Activated CD8-positive, alpha-beta memory T cell treated with anti-CD3 and anti-CD28 coated beads, Interleukin-2, amount 50 U/mL, for 4 hours (primary cell): ENCODE results near the gene MLLT10.

ENCODE experiments used
- DNase-seq: peaks from one replicate; pipeline ENCODE4 v3.0.0-alpha.2; 2020

The MLLT10 gene

DNA sequence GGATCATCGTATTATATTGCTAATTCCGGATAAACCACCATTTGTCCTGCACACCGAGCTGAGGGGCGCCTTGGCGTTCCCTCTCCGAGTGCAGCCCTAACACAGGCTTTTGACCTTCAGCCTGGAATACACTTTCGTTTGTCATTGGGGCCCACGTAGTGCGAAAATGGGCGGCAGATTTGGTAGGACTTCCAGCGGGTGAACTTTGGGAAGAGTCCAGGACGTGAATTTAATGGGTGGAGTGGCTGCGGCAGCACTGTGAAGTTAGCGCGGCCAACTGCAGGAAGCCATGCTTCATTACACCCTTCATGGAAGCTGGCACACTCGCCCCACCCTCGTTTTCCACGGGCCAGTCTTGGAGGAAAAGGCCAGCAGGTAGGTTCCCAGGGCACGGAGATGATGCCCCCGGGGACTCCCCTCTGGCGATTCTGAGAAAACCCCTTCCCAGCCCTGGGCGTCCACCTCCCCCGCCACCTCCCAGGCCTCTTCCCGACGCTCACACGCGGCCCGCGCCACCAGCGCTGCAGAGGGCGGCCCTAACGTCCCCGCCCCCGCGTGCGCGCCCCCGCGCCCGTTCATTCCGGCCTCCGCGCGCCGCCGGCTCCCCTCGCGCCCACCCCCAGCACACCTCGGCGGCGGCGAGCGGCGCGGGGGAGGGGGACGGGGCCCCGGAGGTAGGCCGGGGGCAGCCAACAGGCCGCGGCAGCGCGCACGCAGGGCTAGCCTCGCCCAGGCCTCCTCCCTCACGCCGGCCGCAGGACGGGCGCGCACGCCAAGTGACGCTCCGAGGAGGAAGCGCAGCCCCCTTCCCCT, at the start of gene MLLT10:
Gene MLLT10 (plus strand): TSS at position 766 of the 813 bp plus-strand sequence. CDS start 413 bp downstream, outside the sequence.
- DNase-seq, result peak; percentile 93

DNA sequence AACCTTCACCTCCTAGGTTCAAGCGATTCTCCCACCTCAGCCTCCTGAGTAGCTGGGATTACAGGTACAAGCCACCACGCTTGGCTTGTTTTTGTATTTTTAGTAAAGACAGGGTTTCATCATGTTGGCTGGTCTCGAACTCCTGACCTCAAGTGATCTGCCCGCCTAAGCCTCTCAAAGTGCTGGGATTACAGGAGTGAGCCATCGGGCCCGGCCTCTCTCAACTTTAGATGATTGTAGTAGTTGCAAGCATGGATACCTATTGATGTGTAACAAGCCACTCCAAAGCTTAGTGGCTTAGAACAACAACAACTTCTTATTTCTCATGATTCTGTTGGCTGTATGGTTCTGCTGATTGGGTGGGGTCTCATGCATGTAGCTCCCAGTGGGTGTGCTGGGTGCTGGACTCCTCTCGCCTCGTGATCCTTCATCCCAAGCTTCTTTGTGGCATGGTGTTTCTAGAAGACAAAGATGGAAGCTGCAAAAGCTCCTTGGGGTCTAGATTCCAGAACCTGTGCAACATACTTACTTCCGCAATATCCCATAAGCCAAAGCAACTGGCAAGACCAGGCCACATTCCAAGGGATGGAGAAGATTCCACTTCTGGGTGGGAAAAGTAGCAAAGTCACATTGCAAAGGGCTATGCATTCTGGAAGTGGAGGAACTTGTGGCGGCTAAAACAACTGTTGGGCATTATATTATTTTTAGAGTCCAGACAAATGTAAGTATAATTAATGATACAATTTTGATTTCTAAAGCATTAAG, 46.4 kb upstream of the MLLT10 start:
- DNase-seq, result no peak

GRCh38 chr10:21488246-21488956, 45.6 kb upstream of the MLLT10 start:
- DNase-seq, result no peak

DNA sequence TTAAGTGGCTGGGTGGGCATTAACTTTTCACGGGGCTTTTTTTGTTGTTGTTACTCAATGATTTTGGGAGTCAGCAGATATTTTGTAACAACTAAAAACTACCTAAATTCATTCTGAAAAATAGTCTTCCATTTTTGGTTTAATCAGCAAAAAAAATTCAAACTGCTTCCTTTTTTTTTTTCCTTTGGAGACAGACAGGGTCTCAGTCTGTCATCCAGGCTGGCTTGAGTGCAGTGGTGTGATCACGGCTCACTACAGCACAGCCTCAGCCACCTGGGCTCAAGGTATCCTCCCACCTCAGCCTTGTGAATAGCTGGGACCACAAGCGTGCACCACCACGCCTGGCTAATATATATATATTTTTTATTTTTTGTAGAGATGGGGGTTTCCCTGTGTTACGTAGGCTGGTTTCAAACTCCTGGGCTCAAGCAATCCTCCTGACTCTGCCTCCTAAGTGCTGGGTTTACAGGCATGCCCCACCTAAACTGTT, 45.0 kb upstream of the MLLT10 start:
- no peak for DNase-seq

- DNase-seq, result no peak
Observed at GRCh38 chr10:21490028-21490710, 43.9 kb upstream of the MLLT10 start.

GRCh38 chr10:21490711-21491105, 43.3 kb upstream of the MLLT10 start:
- DNase-seq, result no peak

- DNase-seq, result no peak
Observed at GRCh38 chr10:21492421-21492820, 41.6 kb upstream of the MLLT10 start.

DNA sequence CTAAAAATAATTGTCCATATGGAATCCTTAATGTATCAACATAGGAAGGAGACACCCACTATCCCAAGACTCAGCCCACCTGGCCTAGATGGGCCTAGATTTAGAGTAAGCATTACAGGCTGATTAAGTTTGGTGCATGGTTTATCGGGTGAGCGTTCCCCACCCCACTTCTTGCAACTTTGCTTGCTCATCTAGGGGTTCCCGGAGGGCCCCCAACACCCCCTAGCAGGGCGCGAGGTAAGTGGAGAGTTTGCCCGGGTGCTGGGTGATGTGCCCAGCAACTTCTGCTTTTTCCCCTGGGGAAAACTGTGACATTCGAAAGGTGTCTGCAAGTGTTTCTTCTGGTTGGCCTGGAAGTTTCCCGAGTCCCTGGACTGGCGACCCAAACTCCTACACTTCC, 40.2 kb upstream of the MLLT10 start:
- DNase-seq, result no peak

DNA sequence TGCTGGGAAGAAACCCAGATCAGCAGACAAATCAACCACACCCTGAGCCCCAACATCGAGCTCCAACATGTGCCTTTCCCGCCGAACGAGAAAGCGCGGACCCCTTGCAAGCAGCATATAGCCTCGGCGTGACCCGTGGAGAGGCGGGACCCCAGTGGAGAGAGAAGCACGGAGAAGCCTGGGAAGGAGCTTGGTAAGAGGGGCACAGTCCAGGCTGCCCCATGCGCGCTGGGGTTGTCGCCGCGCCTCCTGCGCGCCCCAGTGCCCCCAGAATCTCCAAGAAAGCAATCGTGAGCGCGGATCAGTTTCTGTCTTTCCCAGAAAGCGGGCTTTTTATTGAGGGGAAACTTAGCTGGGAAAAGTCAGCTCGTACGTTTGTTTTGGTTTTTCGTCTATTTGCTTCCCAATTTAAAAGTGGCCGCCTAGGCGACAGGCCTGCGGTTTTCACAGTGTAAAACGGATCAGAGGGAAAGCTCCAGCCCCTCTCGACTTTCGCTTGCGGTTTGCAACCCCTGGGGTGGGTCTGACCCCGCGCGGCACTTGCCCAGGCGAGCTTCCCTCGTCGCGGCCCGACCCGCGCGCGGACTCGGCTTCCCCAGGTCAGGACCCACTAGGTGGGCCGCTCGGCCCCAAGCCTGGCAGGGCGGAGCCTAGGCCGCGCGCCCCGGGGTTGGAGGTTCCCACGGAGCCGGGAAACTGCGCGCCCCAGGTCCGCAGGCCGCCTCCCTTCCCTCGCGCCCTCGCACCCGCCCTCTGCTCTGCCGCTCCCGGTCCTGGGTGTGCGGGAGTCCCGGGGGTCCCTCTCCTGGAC, 39.6 kb upstream of the MLLT10 start:
- no peak for DNase-seq

- no peak for DNase-seq
Observed at GRCh38 chr10:21495002-21495751, 38.9 kb upstream of the MLLT10 start.

DNA sequence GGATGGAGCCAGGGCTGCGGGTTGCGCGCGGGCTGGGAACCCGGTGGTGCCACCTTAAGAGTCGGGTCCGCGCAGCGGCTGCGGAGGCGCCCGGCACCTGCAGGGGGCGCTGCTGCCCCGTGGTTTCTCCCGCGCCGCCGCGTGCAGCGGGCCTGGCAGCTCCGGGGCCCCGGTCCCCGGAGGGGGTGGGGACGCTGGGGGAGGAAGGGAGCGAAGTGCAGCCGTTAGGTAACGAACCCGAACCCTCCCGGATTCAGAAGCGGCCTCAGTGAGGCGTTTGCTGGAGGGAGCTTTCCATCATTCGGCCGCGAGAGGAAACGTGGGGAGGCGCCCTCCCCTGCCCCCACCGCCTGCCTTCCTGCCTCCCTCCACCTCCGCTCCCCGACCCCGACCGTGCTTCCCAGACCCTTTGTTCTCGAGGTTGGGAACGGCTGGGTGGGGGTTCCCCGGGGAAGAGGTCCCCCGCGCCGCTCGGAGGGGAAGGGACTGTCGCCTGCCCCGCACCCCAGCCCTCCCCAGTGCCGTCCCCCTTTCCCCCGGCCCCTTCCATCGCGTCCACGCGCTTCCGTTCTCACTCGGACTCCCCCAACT, 38.2 kb upstream of the MLLT10 start:
- DNase-seq, result peak; percentile 89

GRCh38 chr10:21496343-21497176, 37.5 kb upstream of the MLLT10 start:
- DNase-seq, result peak; percentile 57

DNA sequence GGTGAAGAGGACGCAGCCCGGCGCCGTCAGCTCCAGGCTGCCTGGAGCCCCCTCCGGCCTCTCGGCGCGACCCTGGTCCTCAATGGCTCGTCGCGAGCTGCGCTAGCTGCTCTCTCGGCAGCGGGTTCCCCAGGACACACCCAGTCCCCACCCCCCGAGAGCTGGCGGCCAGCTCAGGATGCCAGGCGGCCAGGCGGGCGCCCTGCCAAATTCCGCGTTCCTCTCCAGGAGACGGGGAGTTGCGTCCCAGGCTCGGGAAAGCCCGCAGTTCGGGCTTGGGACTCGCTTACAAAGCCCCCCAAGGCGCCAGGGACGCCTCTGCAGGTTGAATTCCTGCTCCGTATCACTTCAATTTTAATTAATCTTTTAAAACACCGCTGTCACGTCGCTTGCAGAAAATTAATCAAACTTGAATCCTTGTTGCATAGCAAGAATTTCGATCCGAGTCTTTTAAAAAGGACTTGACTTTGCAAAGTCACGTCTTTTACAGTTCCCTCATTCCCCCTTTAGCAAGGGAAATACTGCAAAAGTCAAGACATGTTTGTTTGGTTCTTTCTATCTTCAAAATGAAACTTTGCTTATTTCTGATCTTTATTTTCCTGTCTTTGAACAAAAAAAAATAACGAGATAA, 36.7 kb upstream of the MLLT10 start:
- DNase-seq, result no peak

- DNase-seq, result no peak
Observed at GRCh38 chr10:21498377-21498776, 35.7 kb upstream of the MLLT10 start.

GRCh38 chr10:21498986-21499385, 35.0 kb upstream of the MLLT10 start:
- no peak for DNase-seq

DNA sequence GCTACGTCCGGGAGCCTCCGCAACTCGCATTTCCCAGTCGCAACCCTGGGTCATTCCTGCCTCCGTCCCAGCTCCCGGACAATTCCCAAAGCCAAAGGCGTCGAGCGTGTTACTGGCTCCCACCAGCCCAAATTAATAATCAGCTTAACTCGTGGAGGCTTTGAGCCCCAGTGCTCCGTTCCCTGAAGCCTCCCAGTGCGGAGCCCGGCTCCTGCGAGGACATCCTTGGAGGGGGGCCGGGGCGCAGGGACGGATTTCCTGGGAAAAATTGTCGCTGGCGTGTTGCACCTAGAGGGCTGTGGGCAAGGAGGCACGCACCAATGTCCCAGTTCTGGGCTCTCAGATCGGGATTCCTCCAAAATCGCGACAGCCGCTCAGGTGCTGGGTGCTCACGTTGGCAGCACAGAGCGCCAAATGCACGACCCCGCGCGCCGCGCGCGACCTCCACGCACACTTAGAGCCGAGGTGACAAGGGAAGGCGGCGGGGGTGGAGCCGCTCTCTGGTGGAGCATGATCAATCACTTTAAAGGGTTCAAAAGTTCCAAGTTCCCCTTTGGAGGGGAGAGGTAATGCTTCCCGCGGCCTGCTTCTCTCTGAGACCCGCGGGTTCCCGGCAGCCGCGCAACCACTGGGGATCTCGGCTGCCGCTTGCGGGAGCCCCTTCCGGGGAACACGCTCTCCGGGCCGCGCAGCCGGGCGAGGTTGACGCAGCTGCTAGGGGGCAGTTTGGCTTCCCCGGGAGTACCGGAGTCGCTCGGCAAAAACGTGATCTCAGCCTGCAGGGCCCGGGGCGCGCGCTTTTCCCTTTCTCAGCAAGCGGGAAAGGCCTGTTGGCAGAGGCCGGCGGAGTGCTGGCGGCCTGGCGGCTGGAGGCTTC, 34.1 kb upstream of the MLLT10 start:
- DNase-seq, result no peak

- DNase-seq, result no peak
Observed at GRCh38 chr10:21500578-21500910, 33.5 kb upstream of the MLLT10 start.

- DNase-seq, result no peak
Observed at GRCh38 chr10:21501091-21501490, 32.9 kb upstream of the MLLT10 start.
